Measurements from ENCODE around the gene E2F8.

DNA sequence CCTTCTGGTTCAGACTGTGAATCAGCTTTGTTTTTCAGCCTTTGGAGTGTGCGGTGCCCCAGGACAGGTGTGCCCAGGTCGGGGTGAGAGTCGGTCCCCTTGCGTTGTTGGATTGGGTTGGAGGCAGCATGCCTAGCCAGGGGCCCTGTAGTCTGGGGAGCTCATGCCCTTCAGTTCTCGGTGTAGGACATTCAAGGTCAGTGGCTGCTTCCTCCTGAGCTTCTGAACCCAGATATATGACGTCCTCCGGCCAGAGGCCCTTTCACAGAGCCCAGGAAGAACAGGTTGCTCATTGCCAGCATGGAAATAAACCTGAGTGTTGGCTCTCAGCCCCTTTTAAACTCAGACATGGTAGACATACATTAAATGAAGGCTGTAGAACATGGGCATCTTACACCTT lies 41.7 kb downstream of the E2F8 start:
- TF ChIP-seq, protein P1, sequence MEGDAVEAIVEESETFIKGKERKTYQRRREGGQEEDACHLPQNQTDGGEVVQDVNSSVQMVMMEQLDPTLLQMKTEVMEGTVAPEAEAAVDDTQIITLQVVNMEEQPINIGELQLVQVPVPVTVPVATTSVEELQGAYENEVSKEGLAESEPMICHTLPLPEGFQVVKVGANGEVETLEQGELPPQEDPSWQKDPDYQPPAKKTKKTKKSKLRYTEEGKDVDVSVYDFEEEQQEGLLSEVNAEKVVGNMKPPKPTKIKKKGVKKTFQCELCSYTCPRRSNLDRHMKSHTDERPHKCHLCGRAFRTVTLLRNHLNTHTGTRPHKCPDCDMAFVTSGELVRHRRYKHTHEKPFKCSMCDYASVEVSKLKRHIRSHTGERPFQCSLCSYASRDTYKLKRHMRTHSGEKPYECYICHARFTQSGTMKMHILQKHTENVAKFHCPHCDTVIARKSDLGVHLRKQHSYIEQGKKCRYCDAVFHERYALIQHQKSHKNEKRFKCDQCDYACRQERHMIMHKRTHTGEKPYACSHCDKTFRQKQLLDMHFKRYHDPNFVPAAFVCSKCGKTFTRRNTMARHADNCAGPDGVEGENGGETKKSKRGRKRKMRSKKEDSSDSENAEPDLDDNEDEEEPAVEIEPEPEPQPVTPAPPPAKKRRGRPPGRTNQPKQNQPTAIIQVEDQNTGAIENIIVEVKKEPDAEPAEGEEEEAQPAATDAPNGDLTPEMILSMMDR (IDR thresholded peaks at IDR 0.05; ENCODE audit: poor library complexity, severe bottlenecking) = no peak
- no peak for TF ChIP-seq MXI1 (conservative IDR thresholded peaks at IDR 0.05; ENCODE audit: poor library complexity, severe bottlenecking)
- no peak for TF ChIP-seq EZH2 (IDR thresholded peaks at IDR 0.05; ENCODE audit: borderline replicate concordance, insufficient read depth, low read length, poor library complexity, severe bottlenecking)
- no peak for TF ChIP-seq RAD21 (conservative IDR thresholded peaks at IDR 0.05)
- TF ChIP-seq TAF1 (IDR thresholded peaks at IDR 0.05; ENCODE audit: low read depth) = no peak

All from neural cell (in vitro differentiated cells).